Measurements from ENCODE around the gene SLC9A9.

- TF ChIP-seq EZH2phosphoT487 (IDR thresholded peaks at IDR 0.05; ENCODE audit: borderline replicate concordance, low read depth) (no peak), NFIC (IDR thresholded peaks at IDR 0.05; ENCODE audit: borderline replicate concordance) (no peak)
These were observed 231.2 kb downstream of the SLC9A9 start for GRCh38 chr3:143617050-143617449.

Data from SK-N-SH (cell line).